Measurements from ENCODE around the gene HDAC11.
"Not testable (repeated sequence)": the region's sequence is repeated elsewhere in the genome, so short reads cannot be mapped to it uniquely, and the experiment has no call there.

The HDAC11 gene

GRCh38 chr3:13494463-13495350 is 14.6 kb downstream of the HDAC11 start:
- Mint-ChIP-seq H3K4me1 (ENCODE audit: low read depth) (no peaks in the 10 kb centered on the region), H3K4me3 (no peak overlapping the region), H3K36me3 (no peaks in the 10 kb centered on the region), H3K9me3 (ENCODE audit: low read depth) (no peaks in the 10 kb centered on the region), H3K27me3 (no peaks in the 10 kb centered on the region), H3K27ac (no peak overlapping the region)

- Mint-ChIP-seq H3K27ac (no peak overlapping the region), H3K4me1 (ENCODE audit: low read depth) (no peaks in the 10 kb centered on the region), H3K36me3 (no peaks in the 10 kb centered on the region), H3K4me3 (no peak overlapping the region), H3K27me3 (no peaks in the 10 kb centered on the region), H3K9me3 (ENCODE audit: low read depth) (no peaks in the 10 kb centered on the region)
These were observed 15.3 kb downstream of the HDAC11 start for GRCh38 chr3:13495351-13495813.

DNA sequence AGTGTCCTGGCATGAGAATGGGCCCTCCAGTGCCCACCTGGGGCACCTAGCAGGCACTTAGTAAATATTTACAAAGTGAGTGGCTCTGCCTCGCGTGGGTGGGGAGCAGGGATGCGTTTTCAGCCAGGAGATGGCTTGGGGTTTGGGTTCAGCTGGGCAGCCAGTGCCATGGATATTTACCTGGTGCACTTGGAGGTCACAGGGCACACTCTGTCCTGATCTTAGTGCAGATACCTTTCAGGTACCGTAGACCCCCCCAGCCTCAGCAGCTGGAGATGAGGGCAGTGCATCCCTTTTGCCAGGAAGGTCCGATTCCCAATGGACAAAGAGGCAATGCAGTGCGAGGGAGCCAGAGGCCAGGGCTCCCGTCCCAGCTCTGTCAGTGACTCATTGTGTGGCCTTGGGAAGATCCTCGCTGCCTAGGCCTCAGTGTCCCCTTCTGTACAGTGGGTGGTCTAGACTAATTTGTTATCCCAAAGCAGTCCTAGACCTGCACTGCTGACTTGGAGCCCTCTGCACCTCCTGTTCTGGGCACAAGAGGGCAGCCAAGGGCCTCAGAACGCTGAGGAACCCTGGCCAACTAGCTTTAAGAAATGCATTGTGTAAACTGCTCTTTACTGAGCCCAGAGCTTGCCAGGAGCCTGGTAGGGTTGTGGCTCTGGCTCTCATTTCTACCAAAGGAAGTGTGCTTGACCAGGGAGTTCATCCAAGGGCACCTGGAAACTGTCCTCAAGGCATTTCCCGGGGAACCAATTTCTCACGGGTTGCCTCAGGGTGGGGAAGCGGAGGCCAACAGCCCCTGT is 16.0 kb downstream of the HDAC11 start:
- H3K27me3 Mint-ChIP-seq, result no peaks in the 10 kb centered on the region
- H3K4me3 Mint-ChIP-seq, result no peak overlapping the region
- no peaks in the 10 kb centered on the region for H3K36me3 Mint-ChIP-seq
- H3K4me1 Mint-ChIP-seq (ENCODE audit: low read depth), result no peaks in the 10 kb centered on the region
- H3K9me3 Mint-ChIP-seq (ENCODE audit: low read depth), result no peaks in the 10 kb centered on the region
- no peak overlapping the region for H3K27ac Mint-ChIP-seq

- Mint-ChIP-seq H3K9me3 (ENCODE audit: low read depth) (no peaks in the 10 kb centered on the region), H3K4me1 (ENCODE audit: low read depth) (no peaks in the 10 kb centered on the region), H3K4me3 (no peak overlapping the region), H3K27me3 (no peaks in the 10 kb centered on the region), H3K36me3 (no peaks in the 10 kb centered on the region), H3K27ac (no peak overlapping the region)
These were observed 16.8 kb downstream of the HDAC11 start for GRCh38 chr3:13496879-13497278.

- Mint-ChIP-seq H3K4me1 (ENCODE audit: low read depth) (no peaks in the 10 kb centered on the region), H3K27ac (no peak overlapping the region), H3K9me3 (ENCODE audit: low read depth) (no peaks in the 10 kb centered on the region), H3K36me3 (no peaks in the 10 kb centered on the region), H3K27me3 (no peaks in the 10 kb centered on the region), H3K4me3 (no peak overlapping the region)
These were observed 17.3 kb downstream of the HDAC11 start for GRCh38 chr3:13497386-13497785.

DNA sequence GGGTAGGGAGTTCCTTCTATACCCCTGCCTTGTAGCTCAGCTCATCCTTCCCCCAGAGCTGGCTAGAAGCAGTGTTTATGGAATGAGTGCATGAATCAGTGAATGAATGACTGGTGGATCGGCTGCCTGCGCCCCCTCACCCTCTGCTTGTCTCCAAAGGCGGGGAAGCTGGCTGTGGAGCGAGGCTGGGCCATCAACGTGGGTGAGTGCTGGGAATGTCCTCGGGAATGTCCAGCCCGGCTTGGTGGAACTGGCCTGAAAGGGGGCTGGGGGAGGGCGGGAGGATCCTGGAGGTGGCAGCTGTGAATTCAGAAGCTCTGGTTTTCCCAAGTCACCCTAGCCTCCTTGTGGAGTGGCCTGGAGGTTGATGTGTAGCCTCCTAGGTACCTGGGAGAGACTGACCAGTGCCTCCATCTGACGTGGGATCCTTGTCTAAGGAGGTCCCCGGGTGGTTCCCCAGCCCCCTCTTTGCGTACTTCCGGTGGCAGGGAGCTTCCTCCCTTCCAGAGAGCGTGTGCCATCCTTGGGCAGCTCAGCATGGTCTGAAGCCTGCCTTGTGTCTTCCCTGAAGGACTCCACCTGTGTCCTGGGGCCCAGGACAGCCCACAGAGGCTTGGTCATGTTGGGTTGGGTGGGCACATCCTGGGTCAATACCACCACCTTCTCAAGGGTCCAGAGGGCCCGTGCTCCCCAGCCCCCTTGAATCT is 18.4 kb downstream of the HDAC11 start:
- no peaks in the 10 kb centered on the region for H3K9me3 Mint-ChIP-seq (ENCODE audit: low read depth)
- H3K4me3 Mint-ChIP-seq, result no peak overlapping the region
- H3K27me3 Mint-ChIP-seq, result no peaks in the 10 kb centered on the region
- H3K4me1 Mint-ChIP-seq (ENCODE audit: low read depth), result no peaks in the 10 kb centered on the region
- H3K36me3 Mint-ChIP-seq, result no peaks in the 10 kb centered on the region
- H3K27ac Mint-ChIP-seq, result no peak overlapping the region

- H3K4me1 Mint-ChIP-seq (ENCODE audit: low read depth); H3K4me3 Mint-ChIP-seq; H3K27me3 Mint-ChIP-seq; H3K36me3 Mint-ChIP-seq; H3K27ac Mint-ChIP-seq; H3K9me3 Mint-ChIP-seq (ENCODE audit: low read depth): not testable (repeated sequence)
These were observed 19.1 kb downstream of the HDAC11 start for GRCh38 chr3:13499246-13499645.

DNA sequence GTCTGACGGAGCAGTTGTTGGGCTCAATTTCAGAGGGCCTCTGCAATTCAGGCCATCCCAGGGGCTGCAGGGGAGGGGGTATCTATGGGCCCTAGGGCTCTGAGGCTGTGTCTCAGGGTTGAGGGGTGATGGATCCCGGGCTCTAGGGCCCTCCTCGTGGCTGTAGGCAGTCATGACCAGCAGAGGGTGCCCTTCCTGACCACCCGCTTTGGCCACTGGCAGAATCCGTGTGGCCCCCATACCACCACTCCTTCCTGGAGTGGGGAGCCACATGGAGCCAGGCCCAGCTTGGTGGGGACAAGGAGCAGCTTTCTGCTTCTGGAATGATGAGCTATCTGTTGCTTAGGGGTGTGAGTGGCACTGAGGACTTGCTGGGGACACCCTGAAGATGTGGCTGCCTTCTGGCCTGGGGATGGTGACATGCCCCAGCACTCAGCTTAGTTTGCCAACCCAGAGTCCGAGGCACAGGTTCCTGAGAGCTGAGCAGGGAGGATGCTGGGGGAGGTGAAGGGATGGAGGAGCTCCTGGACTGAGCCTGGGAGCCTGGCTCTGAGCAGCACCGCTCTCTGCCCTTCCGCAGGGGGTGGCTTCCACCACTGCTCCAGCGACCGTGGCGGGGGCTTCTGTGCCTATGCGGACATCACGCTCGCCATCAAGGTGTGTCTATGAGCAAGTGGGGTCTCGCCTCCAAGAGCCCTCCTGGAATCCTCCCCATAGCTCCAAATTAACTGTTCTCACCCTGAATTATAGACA is 20.2 kb downstream of the HDAC11 start:
- H3K4me1 Mint-ChIP-seq (ENCODE audit: low read depth), result no peaks in the 10 kb centered on the region
- no peaks in the 10 kb centered on the region for H3K36me3 Mint-ChIP-seq
- H3K27me3 Mint-ChIP-seq, result no peaks in the 10 kb centered on the region
- no peaks in the 10 kb centered on the region for H3K9me3 Mint-ChIP-seq (ENCODE audit: low read depth)
- no peak overlapping the region for H3K4me3 Mint-ChIP-seq
- H3K27ac Mint-ChIP-seq, result no peak overlapping the region

- H3K27me3 Mint-ChIP-seq, result no peaks in the 10 kb centered on the region
- H3K4me1 Mint-ChIP-seq (ENCODE audit: low read depth), result no peaks in the 10 kb centered on the region
- no peak overlapping the region for H3K27ac Mint-ChIP-seq
- H3K4me3 Mint-ChIP-seq, result no peak overlapping the region
- no peaks in the 10 kb centered on the region for H3K9me3 Mint-ChIP-seq (ENCODE audit: low read depth)
- H3K36me3 Mint-ChIP-seq, result no peaks in the 10 kb centered on the region
These were observed 20.9 kb downstream of the HDAC11 start for GRCh38 chr3:13501056-13501455.

- H3K36me3 Mint-ChIP-seq, result no peaks in the 10 kb centered on the region
- H3K4me3 Mint-ChIP-seq, result no peak overlapping the region
- H3K27ac Mint-ChIP-seq, result no peak overlapping the region
- no peaks in the 10 kb centered on the region for H3K4me1 Mint-ChIP-seq (ENCODE audit: low read depth)
- H3K9me3 Mint-ChIP-seq (ENCODE audit: low read depth), result no peaks in the 10 kb centered on the region
- H3K27me3 Mint-ChIP-seq, result no peaks in the 10 kb centered on the region
These were observed 21.4 kb downstream of the HDAC11 start for GRCh38 chr3:13501521-13501920.

DNA sequence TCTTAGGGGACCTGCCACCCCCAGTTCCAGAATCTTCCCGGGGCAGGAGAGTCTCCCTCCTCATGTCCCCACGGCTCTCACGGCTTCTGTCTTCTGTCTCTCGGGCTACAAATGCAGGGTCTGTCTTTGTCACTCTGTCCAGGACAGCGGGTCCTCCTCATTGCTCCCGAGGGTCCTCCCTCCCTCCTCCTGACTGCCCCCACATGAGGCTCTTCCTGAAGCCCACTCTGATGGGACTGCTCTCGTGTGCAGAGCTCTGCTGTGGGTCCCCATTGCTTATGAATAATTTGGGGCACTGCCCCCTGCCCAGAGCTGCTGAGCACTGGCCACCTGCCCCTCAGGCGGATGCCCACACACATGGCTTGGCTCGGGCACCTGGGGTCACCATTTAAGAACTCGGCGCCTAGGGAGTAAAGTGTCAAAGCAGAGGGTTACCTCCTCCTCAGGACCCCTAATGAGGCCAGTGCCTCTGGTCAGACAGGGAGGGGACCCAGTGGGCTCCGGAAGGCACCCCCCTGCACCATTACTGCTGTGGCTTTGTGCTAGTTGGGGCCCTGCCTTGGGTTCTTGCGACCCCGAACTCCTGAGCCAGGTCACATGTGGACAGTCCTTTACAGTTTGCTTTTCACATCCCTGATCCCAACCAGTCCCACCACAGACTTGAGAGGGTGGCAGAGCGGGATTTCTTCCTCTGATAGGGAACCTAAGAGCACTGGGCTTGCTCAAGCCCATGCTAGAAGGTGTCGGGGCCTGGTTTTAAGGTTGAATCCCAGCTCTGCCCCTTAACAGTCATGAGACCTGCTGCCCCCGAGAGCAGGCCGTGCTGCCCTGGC is 22.1 kb downstream of the HDAC11 start:
- H3K4me3 Mint-ChIP-seq, result no peak overlapping the region
- H3K27me3 Mint-ChIP-seq, result no peaks in the 10 kb centered on the region
- H3K36me3 Mint-ChIP-seq, result no peaks in the 10 kb centered on the region
- H3K27ac Mint-ChIP-seq, result no peak overlapping the region
- H3K4me1 Mint-ChIP-seq (ENCODE audit: low read depth), result no peaks in the 10 kb centered on the region
- no peaks in the 10 kb centered on the region for H3K9me3 Mint-ChIP-seq (ENCODE audit: low read depth)

- Mint-ChIP-seq H3K27me3 (no peaks in the 10 kb centered on the region), H3K36me3 (no peaks in the 10 kb centered on the region), H3K9me3 (ENCODE audit: low read depth) (no peaks in the 10 kb centered on the region), H3K4me3 (no peak overlapping the region), H3K4me1 (ENCODE audit: low read depth) (no peaks in the 10 kb centered on the region), H3K27ac (no peak overlapping the region)
These were observed 22.6 kb downstream of the HDAC11 start for GRCh38 chr3:13502791-13503060.

GRCh38 chr3:13504161-13504831 is 24.2 kb downstream of the HDAC11 start:
- H3K4me1 Mint-ChIP-seq (ENCODE audit: low read depth), result no peaks in the 10 kb centered on the region
- no peaks in the 10 kb centered on the region for H3K36me3 Mint-ChIP-seq
- no peak overlapping the region for H3K27ac Mint-ChIP-seq
- no peaks in the 10 kb centered on the region for H3K27me3 Mint-ChIP-seq
- no peak overlapping the region for H3K4me3 Mint-ChIP-seq
- H3K9me3 Mint-ChIP-seq (ENCODE audit: low read depth), result no peaks in the 10 kb centered on the region

Data from activated naive CD8-positive, alpha-beta T cell (primary cell).